ENCODE measurements around the gene DLL1. TPM values are rescaled to one million over a fixed set of nuclear protein-coding genes. Genes with fewer than 3 reads are reported as not detected.

The DLL1 gene
- total RNA-seq, 1 donor from 2014 or later, result 23.8 TPM

GRCh38 chr6:170253226-170253909 lies 37.5 kb downstream of the DLL1 start:
- DNase-seq (ENCODE audit: low spot score), result no peak

GRCh38 chr6:170251776-170252571 lies 38.9 kb downstream of the DLL1 start:
- DNase-seq (ENCODE audit: low spot score), result no peak

DNA sequence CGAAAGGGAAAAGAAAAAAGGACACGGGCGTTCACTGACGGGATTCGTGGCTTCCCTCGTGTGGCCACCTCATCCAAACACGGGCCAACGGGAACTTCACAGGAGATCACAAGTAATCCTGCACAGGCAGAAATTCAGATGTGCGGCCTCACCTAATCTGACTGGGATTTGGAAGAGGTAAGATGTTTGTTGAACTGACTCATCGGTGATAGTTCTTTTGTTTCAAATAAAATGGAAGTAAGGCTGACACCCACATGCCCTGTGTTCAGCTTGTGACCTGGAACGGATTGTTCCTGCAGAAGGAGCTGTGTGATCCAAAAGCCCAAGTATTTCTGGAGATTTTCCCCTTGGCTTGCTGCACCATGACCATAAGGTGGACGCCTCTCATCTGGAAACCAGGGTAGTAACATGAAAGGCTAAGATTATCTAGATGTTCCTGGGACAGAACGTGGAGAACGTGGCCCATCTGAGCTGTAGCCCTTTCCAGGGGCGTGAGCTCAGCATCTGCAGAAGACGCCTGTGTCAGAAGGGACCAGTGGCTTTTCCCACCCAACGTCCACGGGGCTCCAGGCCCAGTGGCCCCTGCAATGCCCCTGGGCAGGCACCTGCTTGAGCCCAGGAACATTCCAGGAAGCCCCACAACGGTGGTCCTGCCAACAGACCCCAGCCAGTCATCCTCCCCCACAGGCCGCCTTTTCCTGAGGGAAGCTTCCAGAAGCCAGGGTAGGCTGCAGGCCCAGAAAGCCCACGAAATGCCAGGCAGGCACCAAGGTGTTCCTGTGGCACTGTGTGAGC lies 39.7 kb downstream of the DLL1 start:
- DNase-seq (ENCODE audit: low spot score), result no peak

DNA sequence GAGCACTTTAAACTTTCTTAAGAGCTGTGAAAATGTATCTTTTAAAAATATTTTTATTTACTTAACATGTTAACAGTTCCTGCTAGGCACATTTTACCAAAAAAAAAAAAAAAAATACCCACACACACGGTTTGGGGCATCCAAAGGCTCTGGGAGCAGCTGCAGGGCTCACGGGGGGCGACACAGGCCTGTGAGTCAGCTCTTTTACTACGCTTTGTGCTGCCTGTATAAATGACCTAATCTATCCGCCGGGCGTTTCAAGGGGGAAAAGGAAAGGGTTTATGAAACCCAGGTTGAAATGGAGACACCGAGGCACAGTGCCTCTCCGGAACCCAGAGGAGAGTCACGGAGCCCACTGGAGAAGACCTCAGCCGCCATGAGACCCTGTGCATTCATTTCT lies 40.4 kb downstream of the DLL1 start:
- no peak for DNase-seq (ENCODE audit: low spot score)

GRCh38 chr6:170249817-170250216 lies 41.1 kb downstream of the DLL1 start:
- DNase-seq (ENCODE audit: low spot score), result no peak

- DNase-seq (ENCODE audit: low spot score), result no peak
Measured at GRCh38 chr6:170248861-170249600, 41.8 kb downstream of the DLL1 start.

DNA sequence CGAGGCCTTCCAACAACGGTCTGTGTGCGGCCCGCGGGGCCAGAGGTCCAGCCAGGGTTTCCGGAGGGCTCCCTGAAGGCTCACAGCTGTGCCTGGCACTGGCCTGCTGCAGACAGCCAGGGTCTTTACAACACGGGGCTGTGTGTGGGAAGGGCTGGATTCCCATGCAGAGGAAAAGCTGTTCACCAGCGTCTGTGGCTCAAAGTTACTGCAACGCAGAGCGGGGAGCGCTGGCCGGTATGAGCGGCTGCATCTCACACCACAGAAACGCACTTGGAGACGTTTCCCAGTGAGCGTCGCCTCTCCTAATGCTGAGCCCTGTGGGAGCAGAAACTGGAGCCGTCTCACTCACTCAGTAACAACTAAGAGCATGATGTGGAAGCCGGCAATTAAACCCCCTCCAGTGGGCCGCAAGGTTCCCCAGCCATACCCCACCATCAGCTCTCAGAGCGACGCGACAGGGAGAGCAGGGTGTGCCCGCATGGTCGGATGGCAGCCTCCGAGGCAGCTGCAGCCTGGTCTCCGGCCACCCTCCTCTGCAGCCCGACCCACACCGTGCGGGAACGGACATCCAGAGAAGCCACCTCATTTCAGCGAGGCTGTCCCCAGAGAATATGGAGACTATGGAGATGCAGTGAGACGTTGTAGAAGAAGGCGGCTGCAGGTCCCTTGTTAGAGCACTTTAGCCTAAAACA lies 42.6 kb downstream of the DLL1 start:
- DNase-seq (ENCODE audit: low spot score), result no peak

DNA sequence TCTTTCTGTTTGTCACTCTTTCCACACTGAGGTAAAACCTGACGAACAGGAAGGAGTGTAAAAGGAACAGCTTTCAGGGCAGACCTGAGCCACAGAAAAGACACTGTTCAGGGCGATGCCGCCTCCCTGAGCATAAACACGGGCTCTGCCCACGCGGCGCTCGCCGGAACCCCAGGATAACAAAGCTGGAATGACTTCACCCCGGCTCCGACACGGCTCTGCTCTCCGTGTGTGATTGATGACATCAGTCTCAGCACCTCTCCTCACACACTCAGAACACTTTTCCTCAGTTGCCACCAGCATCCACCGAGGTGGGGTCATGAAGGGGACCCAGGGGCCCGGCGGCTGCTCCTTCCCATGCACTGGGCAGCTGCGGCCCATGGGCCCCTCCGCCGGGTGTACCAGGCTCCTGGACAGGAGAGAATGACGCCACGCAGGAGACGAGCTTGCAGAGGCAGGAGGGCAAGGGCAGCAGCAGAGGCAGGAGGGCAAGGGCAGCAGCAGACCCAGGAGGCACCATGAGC lies 43.6 kb downstream of the DLL1 start:
- DNase-seq (ENCODE audit: low spot score), result no peak

- DNase-seq (ENCODE audit: low spot score), result no peak
Measured at GRCh38 chr6:170245475-170245992, 45.3 kb downstream of the DLL1 start.

DNA sequence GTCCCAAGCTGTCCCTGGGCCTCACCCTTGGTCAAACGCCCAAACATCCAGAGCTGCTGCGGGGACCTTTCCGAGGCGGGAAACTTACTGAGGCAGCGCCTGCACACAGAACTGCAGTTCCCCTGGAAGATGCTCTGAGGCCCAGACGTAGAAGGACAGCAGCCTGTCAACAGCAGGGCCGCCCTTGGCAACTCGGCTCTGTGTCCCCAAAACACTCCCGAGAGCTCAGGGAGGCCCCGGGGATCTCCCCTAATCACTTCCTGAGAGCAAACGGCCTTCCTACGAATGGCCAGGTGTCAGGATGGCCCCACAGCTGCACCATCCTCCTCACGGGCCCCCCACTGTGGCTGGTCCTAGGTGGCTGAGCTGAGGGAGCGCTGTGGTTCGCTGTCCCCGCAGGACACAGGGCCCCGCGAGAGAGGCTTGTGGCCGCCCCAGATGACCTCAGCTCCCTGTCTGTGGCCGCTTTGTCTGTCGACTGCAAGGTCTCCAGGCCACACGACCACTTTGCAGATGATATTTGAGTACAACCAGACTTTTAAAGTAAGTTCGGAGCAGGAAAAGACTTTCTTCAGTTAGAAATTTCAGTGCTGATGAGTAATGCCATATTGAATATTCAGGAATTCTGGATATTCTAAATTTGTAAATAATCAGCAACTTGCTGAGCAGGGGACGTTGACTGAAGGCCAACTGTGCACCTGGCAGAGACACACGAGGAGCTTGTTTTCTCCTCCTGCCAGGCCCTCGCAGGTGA lies 46.0 kb downstream of the DLL1 start:
- DNase-seq (ENCODE audit: low spot score), result no peak

- no peak for DNase-seq (ENCODE audit: low spot score)
Measured at GRCh38 chr6:170243791-170244291, 47.0 kb downstream of the DLL1 start.

GRCh38 chr6:170243386-170243785 lies 47.5 kb downstream of the DLL1 start:
- no peak for DNase-seq (ENCODE audit: low spot score)

- no peak for DNase-seq (ENCODE audit: low spot score)
Measured at GRCh38 chr6:170238741-170239565, 51.9 kb downstream of the DLL1 start.

DNA sequence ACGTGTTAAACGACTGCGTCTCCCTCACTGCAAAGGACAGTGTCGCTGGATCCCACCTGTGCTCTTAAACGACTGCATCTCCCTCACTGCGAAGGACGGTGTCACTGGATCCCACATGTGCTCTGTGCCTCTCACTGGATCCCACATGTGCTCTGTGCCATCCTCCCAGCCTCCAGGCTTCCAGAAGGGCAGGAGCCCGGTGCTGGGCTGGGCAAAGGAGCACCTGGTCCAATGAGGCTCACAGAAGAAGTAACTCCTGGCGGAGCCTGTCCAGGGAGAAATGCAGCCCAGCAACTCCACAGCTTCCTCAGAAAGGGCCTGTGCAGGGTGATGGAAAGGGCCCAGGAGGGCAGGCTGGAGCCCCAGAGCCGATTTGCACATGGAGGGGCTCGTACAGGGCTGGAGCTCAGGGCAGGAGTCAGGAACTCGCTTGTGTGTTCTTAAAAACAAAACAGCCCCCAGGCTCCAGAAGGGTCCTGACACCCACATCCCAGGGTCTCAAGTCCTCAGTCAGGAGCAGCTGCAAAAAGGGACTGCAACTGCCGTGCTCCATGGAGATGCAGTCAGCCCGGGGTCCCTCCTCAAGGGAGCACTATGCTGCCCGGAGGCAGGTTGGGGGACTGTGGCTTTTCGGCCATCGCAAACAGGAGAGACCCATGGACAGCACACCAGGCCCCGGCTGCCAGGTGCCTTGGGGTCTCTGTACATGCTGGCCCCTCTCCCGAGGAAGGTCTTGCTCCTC lies 52.7 kb downstream of the DLL1 start:
- no peak for DNase-seq (ENCODE audit: low spot score)

DNA sequence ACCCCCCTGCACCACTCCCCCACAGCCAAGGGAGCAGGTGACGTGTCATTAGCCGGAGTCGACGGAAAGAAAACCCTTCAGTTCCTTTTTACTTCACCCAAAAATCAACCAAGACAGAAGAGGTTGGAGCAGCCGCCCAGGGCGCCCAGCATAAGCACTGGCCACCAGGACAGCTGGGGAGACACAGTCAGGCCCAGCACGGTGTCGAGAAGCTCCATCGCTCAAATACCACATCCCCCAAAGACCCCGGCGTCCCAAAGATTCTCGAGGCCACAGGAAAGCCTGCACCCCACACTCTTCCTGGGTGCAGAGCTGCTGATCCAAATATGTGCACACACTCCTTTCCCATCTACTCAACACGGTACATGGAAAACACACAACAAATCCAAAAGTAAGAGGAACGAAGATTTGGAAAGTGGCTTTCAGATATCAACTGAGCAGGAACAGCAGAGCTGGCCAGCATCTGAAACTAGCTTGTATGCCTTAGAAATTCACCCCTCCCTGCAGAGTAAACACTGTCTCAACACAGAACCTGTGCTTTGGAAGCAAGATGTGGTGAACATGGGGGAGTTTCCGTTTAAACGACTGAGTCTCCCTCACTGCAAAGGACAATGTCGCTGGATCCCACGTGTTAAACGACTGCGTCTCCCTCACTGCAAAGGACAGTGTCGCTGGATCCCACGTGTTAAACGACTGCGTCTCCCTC lies 54.6 kb downstream of the DLL1 start:
- no peak for DNase-seq (ENCODE audit: low spot score)

- no peak for DNase-seq (ENCODE audit: low spot score)
Measured at GRCh38 chr6:170235391-170236125, 55.3 kb downstream of the DLL1 start.
